Measurements from ENCODE around the gene SLC25A38.

Gene SLC25A38

DNA sequence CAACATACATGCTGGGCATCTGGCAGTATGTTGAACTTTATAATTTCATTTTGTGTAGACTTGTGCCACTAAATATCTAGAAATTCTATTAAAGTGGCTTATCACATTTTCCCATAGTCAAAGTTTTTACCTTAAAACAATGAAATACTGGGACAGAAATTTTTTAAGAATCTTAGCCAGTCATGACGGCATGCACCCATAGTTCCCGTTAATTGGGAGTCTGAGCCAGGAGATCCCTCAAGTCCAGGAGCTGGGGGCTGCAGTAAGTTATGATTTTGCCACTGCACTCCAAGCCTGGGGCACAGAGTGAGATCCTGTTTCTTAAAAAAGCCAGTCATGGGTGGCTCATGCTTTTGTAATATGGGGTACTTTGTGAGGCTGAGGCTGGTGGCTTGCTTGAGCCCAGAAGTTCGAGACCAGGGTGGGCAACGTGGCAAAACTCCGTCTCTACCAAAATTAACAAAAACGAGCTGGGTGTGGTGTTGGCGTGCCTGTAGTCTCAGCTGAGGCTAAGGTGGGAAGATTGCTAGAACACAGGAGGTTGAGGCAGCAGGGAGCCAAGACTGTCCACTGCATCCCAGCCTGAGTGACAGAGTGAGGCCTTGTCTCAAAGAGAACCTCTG lies 26.5 kb downstream of the SLC25A38 start:
- Histone ChIP-seq H2AFZ (ENCODE audit: low read depth, low read length) (no peak overlapping the region), H3K36me3 (replicated peaks; ENCODE audit: low read depth, low read length) (peaks cover 73% of the 10 kb centered on the region), H3K27ac (ENCODE audit: low read length) (no peak overlapping the region), H3K79me2 (ENCODE audit: low read length) (peaks cover 45% of the 10 kb centered on the region), H3K4me2 (ENCODE audit: low read length) (0 out of 2 replicates have a peak overlapping the region, but pooled peaks have one; percentile 2), H4K20me1 (ENCODE audit: insufficient read depth, low read length) (peaks cover 54% of the 10 kb centered on the region), H3K4me3 (ENCODE audit: low read length) (no peak overlapping the region), H3K9me3 (ENCODE audit: insufficient read depth, low read length) (no peaks in the 10 kb centered on the region), H3K4me1 (ENCODE audit: low read length) (peaks cover 19% of the 10 kb centered on the region), H3K9ac (ENCODE audit: low read length) (no peak overlapping the region), H3K27me3 (ENCODE audit: low read depth, low read length) (no peaks in the 10 kb centered on the region)
- no peak for TF ChIP-seq EZH2phosphoT487 (IDR thresholded peaks at IDR 0.05; ENCODE audit: low read depth)
- no peak for TF ChIP-seq CTCF (IDR thresholded peaks at IDR 0.05; ENCODE audit: low read depth, low read length)

DNA sequence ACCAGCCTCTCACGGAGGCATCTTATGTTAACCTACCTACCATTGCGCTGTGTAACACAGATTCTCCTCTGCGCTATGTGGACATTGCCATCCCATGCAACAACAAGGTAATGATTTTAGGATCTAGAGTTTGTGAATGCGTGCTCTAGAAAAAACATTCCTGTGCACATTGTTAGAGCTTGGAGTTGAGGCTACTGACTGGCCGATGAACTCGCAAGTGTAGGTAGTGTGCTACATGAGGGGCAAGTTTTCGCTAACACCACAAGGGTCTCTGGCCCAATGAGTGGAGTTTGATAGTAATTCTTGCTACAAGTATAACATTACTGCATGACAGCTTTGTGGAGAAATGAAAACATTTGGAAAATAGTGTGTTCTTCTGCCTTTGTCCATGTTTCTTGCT lies 27.7 kb downstream of the SLC25A38 start:
- Histone ChIP-seq H2AFZ (ENCODE audit: low read depth, low read length) (no peak overlapping the region), H3K9ac (ENCODE audit: low read length) (no peak overlapping the region), H3K79me2 (ENCODE audit: low read length) (peaks cover 41% of the 10 kb centered on the region), H3K36me3 (replicated peaks; ENCODE audit: low read depth, low read length) (peaks cover 76% of the 10 kb centered on the region), H3K4me3 (ENCODE audit: low read length) (no peak overlapping the region), H3K27me3 (ENCODE audit: low read depth, low read length) (no peaks in the 10 kb centered on the region), H3K4me2 (ENCODE audit: low read length) (no peak overlapping the region), H4K20me1 (ENCODE audit: insufficient read depth, low read length) (peaks cover 56% of the 10 kb centered on the region), H3K27ac (ENCODE audit: low read length) (no peak overlapping the region), H3K9me3 (ENCODE audit: insufficient read depth, low read length) (no peaks in the 10 kb centered on the region), H3K4me1 (ENCODE audit: low read length) (peaks cover 15% of the 10 kb centered on the region)
- TF ChIP-seq CTCF (IDR thresholded peaks at IDR 0.05; ENCODE audit: low read depth, low read length) (no peak), EZH2phosphoT487 (IDR thresholded peaks at IDR 0.05; ENCODE audit: low read depth) (no peak)

- Histone ChIP-seq H3K4me3 (ENCODE audit: low read length) (no peak overlapping the region), H3K27ac (ENCODE audit: low read length) (no peak overlapping the region), H2AFZ (ENCODE audit: low read depth, low read length) (no peak overlapping the region), H3K79me2 (ENCODE audit: low read length) (peaks cover 28% of the 10 kb centered on the region), H3K36me3 (replicated peaks; ENCODE audit: low read depth, low read length) (peaks cover 67% of the 10 kb centered on the region), H4K20me1 (ENCODE audit: insufficient read depth, low read length) (peaks cover 56% of the 10 kb centered on the region), H3K4me1 (ENCODE audit: low read length) (peaks cover 10% of the 10 kb centered on the region), H3K9ac (ENCODE audit: low read length) (no peak overlapping the region), H3K4me2 (ENCODE audit: low read length) (no peak overlapping the region), H3K9me3 (ENCODE audit: insufficient read depth, low read length) (no peaks in the 10 kb centered on the region), H3K27me3 (ENCODE audit: low read depth, low read length) (no peaks in the 10 kb centered on the region)
- TF ChIP-seq EZH2phosphoT487 (IDR thresholded peaks at IDR 0.05; ENCODE audit: low read depth) (no peak), CTCF (IDR thresholded peaks at IDR 0.05; ENCODE audit: low read depth, low read length) (no peak)
Measured at GRCh38 chr3:39412668-39413260, 29.6 kb downstream of the SLC25A38 start.

DNA sequence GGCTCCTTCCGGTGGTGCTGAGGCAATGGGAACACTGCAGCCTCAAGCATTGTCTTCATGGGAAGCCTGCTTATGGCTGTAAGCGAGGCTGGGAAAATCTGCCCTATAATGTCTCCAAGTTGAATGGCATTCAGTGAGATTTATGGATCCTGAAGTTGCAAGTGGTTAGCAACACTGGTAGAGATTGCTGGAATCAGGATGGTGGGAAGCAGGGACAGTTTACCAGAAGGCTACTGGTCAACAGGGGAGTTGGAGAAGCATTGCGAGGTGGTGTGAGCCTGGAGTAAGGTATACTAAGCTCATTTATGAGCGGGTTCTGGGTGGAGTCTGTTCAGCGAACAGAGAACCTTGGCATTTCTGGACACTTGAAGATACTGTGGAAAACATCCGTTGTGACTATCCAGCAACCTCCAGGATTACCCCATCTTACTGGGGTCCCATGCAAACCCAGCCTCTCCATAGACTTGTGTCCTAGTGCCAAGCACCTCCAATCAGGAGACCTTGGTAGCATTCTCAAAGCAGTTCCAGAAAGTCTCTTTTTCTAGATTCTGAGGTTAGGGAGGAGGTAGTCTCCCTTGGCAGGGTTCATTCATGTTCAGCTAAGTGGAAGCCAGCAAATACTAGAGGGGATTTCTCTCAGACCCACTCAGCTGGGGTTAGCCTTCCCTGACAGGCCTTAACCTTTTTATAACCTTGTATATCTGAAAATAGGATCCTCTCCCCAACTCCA lies 30.7 kb downstream of the SLC25A38 start:
- no peak for TF ChIP-seq EZH2phosphoT487 (IDR thresholded peaks at IDR 0.05; ENCODE audit: low read depth)
- TF ChIP-seq CTCF (IDR thresholded peaks at IDR 0.05; ENCODE audit: low read depth, low read length): no peak
- Histone ChIP-seq H3K27me3 (ENCODE audit: low read depth, low read length) (no peaks in the 10 kb centered on the region), H4K20me1 (ENCODE audit: insufficient read depth, low read length) (peaks cover 46% of the 10 kb centered on the region), H3K9ac (ENCODE audit: low read length) (no peak overlapping the region), H3K4me2 (ENCODE audit: low read length) (no peak overlapping the region), H3K4me3 (ENCODE audit: low read length) (no peak overlapping the region), H3K79me2 (ENCODE audit: low read length) (peaks cover 17% of the 10 kb centered on the region), H3K4me1 (ENCODE audit: low read length) (no peaks in the 10 kb centered on the region; the same call in 1 of the 2 replicates), H2AFZ (ENCODE audit: low read depth, low read length) (no peak overlapping the region), H3K27ac (ENCODE audit: low read length) (peak overlapping the region; percentile 40; the same call in 1 of the 2 replicates), H3K36me3 (replicated peaks; ENCODE audit: low read depth, low read length) (peaks cover 57% of the 10 kb centered on the region), H3K9me3 (ENCODE audit: insufficient read depth, low read length) (no peaks in the 10 kb centered on the region)

All from OCI-LY3 (cell line).